GM21360 (cell line): ENCODE measurements around the gene RPGRIP1.
"Not testable (repeated sequence)": the region's sequence is repeated elsewhere in the genome, so short reads cannot be mapped to it uniquely, and the experiment has no call there.

Experiments used
- ATAC-seq: cut with Tn5 transposase; IDR thresholded peaks from one replicate; pipeline ENCODE4 v1.9.1; 2021; ENCODE audit warnings: mild to moderate bottlenecking, moderate library complexity; ENCODE audit not compliant: unreplicated experiment

The RPGRIP1 gene

DNA sequence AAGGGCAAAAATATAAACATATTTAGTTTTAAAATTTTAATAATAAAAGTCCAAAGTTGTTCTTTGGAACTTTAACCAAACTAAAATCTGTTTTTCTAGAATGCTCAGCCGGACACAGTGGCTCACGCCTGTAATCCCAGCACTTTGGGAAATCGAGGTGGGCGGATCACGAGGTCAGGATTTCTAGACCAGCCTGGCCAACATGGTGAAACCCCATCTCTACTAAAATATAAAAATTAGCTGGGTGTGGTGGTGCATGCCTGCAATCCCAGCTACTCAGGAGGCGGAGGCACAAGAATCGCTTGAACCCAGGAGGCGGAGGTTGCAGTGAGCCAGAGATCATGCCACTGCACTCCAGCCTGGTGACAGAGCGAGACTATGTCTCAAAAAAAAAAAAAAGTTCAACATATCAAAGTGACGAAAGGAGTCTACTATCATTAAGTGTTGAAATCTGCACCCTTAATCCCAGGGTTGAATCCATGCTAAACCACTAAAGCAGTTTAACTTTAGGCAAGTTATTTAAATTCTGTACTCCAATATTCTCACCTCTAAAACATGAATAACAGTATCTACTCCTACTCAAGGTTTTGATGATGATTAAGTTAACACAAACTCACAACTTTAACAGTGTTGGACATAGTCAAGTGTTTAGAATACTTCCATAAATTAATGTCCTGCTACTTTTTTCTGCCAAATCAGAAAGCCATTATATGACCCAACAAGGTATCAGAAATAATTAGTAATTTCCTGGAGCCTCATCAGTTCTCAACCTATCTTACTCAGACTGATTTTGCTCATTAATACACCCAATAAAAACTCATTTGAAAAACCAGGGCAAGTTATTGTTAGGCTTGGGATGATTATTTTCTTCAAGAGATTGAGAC is 21.6 kb upstream of the RPGRIP1 start:
- ATAC-seq = no peak

DNA sequence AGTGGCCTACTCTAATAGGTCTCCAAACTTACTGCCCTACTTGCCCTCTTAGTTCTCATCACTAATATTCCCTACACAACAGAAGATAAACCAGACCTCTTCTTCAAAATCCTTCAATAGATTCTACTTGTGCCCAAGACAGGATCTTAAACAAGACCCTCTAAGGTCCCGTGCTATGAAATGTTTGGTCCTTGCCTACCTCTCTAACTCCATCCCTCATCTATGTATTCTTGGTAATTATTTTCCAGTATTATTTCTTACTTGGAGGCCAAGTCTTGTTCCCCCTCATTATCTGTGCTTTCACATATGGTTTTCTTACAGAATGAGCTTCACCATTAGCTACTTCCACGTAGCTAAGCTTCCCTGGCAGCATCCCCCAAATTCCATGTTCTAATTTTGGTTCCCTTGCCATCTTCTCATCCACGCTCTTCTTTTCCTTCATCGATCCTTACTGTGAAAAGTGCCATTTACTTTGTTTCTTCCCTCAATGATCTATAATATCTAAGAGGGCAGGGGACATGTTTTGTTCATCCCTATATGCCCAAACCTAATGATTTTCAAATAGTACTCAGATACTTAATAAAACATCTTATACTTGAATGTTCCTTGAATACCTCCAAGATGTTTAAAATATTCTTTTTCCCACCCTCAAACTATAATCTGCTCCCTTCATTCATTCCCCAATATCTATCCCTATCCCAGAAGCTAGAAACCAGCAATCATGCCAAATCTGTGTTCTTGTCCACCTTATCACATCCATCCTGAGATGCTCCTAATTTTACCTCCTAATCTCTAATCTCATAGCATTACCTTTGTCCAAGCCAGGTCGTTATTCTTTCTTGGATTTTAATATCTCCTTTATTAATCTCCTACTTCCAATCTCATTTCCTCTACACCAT is 20.7 kb upstream of the RPGRIP1 start:
- no peak for ATAC-seq

GRCh38 chr14:21261824-21262223 is 18.1 kb upstream of the RPGRIP1 start:
- ATAC-seq = no peak

- ATAC-seq = no peak
Measured at GRCh38 chr14:21262410-21262809, 17.5 kb upstream of the RPGRIP1 start.

- ATAC-seq = no peak
Measured at GRCh38 chr14:21263284-21264024, 16.4 kb upstream of the RPGRIP1 start.

GRCh38 chr14:21264025-21264801 is 15.7 kb upstream of the RPGRIP1 start:
- ATAC-seq = peak; percentile 66

DNA sequence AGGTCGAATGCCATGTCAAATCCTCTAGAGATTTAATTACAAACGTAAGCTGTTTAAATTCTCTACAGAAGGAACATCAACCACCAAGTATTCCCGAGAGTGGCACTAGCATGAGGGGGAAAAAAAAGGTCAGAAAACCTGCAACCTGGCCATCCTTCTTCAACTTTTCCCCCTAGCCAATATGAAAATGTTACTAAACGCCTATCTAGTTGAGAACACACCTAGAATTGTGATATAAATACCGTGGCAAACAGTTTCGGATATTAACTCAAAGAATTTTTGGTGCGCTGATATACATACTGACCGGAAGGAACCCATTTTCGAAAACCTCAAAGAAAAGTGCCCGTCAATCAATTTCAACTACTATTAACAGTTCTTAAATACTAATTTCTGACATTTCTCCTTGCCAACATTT is 12.4 kb upstream of the RPGRIP1 start:
- ATAC-seq = no peak

GRCh38 chr14:21267886-21268616 is 11.8 kb upstream of the RPGRIP1 start:
- ATAC-seq = no peak

DNA sequence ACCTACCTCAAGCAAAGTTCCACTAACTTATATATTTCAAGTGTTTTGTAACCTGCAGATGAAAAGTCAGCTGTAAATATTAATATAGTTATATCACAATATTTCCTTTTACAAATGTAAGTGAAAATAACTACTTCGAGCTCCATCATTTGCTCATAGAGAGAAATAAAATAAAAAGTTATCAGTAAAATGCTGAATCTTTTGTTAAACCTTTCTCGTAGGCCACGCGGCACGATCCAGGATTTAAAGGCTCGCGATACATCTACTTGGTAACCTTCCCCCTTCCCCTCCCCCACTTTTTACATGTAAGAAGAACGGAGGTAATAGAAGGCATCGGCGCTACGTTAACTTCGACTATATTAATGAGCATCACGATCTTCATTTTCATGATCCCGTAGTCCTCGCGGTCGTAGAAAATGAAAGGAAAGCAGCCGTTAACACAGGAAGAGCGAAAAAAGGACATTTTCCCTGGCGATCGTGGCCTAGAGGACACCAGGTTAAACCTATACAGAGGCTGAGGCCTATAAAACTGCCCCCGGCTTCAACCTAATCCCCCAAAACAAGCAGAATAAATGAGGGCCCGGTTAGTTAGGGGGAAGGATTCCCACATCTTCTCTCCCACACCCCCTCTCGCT is 11.1 kb upstream of the RPGRIP1 start:
- ATAC-seq = no peak

GRCh38 chr14:21269252-21270046 is 10.4 kb upstream of the RPGRIP1 start, which contains the start of gene HNRNPC:
Gene HNRNPC, minus strand, starts transcription at chr14:21269442. Its CDS starts 35,249 bp downstream, at chr14:21234193.
- peak; percentile 84 for ATAC-seq

DNA sequence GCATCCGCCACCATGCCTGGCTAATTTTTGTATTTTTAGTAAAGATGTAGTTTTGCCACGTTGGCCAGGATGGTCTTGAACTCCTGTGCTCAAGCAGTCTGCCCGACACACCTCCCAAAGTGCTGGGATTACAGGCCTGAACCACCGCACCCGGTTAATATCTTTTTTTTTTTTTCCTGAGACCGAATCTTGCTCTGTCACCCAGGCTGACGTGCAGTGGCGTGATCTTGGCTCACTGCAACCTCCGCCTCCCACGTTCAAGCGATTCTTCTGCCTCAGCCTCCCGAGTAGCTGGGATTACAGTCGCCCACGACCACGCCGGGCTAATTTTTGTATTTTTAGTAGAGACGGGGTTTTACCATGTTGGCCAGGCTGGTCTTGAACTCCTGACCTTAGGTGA is 7.2 kb upstream of the RPGRIP1 start:
- ATAC-seq = not testable (repeated sequence)

- ATAC-seq = no peak
Measured at GRCh38 chr14:21275261-21275858, 4.5 kb upstream of the RPGRIP1 start.

DNA sequence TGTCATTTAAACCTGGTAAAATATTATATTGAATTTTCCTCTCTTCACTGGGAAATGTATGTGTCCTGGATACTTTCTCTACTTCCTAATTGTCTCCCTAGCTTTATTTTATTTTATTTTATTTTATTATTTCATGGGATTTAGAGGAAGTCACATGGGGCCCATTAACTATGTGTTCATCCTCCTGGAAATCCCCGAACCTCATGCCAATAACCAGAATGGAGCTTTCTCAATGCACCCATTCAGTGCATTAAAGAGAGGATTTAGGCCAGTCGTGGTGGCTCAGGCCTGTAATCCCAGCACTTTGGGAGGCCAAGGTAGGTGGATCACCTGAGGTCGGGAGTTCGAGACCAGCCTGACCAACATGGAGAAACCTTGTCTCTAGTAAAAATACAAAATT is 1.3 kb upstream of the RPGRIP1 start:
- no peak for ATAC-seq

GRCh38 chr14:21281917-21282316 is 2.0 kb downstream of the RPGRIP1 start:
- not testable (repeated sequence) for ATAC-seq

DNA sequence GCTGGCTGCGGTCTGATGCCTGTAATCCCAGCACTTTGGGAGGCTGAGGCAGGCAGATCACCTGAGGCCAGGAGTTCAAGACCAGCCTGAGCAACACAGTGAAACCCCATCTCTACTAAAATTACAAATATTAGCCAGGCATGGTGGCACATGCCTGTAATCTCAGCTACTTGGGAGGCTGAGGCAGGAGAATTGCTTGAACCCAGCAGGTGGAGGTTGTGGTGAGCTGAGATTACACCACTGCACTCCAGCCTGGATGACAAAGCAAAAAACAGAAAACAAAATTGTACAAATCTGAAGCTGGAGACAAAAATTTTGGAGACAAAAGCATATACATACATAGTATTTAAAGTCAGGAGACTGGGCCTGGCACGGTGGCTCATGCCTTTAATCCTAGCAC is 6.6 kb downstream of the RPGRIP1 start:
- not testable (repeated sequence) for ATAC-seq

GRCh38 chr14:21287168-21287567 is 7.3 kb downstream of the RPGRIP1 start:
- ATAC-seq = no peak

DNA sequence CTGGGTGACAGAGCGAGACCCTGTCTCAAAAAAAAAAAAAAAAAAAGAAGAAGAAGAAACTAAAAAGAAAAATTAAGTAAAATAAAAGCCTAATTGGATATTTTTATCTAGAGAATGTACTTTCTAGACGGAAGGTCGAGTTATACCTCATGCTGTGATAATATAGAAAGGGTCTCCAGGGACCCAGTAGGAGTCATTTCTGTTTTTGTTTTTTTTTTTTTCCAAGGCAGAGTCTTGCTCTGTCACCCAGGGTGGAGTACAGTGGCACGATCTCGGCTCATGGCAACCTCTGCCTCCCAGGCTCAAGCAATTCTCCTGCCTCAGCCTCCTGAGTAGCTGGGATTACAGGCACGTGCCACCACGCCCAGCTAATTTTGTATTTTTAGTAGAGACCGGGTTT is 14.1 kb downstream of the RPGRIP1 start:
- not testable (repeated sequence) for ATAC-seq

DNA sequence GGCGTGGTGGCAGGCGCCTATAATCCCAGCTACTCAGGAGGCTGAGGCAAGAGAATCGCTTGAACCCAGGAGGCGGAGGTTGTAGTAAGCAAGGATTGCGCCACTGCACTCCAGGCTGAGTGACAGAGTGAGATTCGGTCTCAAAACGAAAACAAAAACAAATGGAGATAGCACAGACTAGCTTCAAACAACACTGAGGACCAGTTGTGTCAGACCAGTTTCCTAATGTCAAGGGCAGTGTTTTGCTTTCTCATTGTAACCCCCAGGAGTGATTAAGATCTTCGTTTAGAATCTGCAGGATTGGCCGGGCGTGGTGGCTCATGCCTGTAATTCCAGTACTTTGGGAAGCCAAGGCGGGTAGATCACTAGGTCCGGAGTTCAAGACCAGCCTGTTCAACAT is 18.5 kb downstream of the RPGRIP1 start:
- no peak for ATAC-seq
